Endothelial cell of umbilical vein (primary cell): Measurements from ENCODE around the gene RAB40B. TPM values are rescaled to one million over a fixed set of nuclear protein-coding genes. Genes with fewer than 3 reads are reported as not detected.

Experiments used
- BruUV-seq: library from RNA; stranded (reverse); fragments of 400-500 nt; replicated peaks from 2 replicates; lab custom pipeline; 2021; lab: Mats Ljungman, UMichigan
- CTCF ChIA-PET: fragments of 300-600, 350-600 bp; sonication (Branson Sonifier 250); formaldehyde crosslinking; loops from one replicate; lab custom pipeline; 2021; ENCODE audit warnings: antibody characterized with exemption, inconsistent platforms; lab: Charles Lee
- POLR2A ChIA-PET: fragments of 300-600, 350-600 bp; sonication (Branson Sonifier 250); formaldehyde crosslinking; loops from one replicate; lab custom pipeline; 2021; ENCODE audit warnings: antibody characterized with exemption, inconsistent platforms; lab: Charles Lee
- DNase-seq: peaks from one replicate; pipeline ENCODE4 v3.0.0-alpha.2; 2011; ENCODE audit warnings: low read depth, low spot score
- FAIRE-seq: peaks from 2 replicates; lab custom pipeline; 2011; peaks lifted over from hg19 to GRCh38; lab: Jason Lieb, UNC
- H2AFZ ChIP-seq: 2 replicates; pipeline ENCODE4 v1.6.0; 2012; ENCODE audit warnings: low read depth, low read length, control low read depth, inconsistent platforms
- H3K27ac ChIP-seq: 2 replicates; pipeline ENCODE4 v1.5.1; 2011; ENCODE audit warnings: low read depth, mild to moderate bottlenecking, control low read depth, low read length, moderate library complexity; ENCODE audit not compliant: insufficient read depth
- H3K27me3 ChIP-seq, 2 experiments: 2 replicates each; pipeline versions ENCODE4 v1.6.0 to v1.6.1; 2011; ENCODE audit warnings: low read length in 2 of 2, mixed read lengths in 1 of 2; ENCODE audit not compliant: control insufficient read depth in 2 of 2, insufficient read depth in 2 of 2
- H3K36me3 ChIP-seq, 2 experiments: 2 replicates in 1 of 2; 3 replicates in 1 of 2; pipeline ENCODE4 v1.5.1; 2011; ENCODE audit warnings: low read length in 2 of 2, mild to moderate bottlenecking in 1 of 2, moderate library complexity in 1 of 2; ENCODE audit not compliant: control insufficient read depth in 2 of 2, insufficient read depth in 2 of 2; ENCODE audit errors: extremely low read depth in 1 of 2
- H3K4me1 ChIP-seq: 3 replicates; pipeline ENCODE4 v1.5.1; 2011; ENCODE audit warnings: mild to moderate bottlenecking, low read length; ENCODE audit not compliant: control insufficient read depth, insufficient read depth; ENCODE audit errors: extremely low read depth
- H3K4me2 ChIP-seq: 2 replicates; pipeline ENCODE4 v1.6.1; 2011; ENCODE audit warnings: low read length, control low read depth, mixed read lengths; ENCODE audit not compliant: insufficient read depth
- H3K4me3 ChIP-seq, 3 experiments: fragments of 200-600 bp in 1 of 3; sonication (generic), shearing (Covaris generic) in 1 of 3; replicated peaks in 1 of 3; 2 replicates each; pipeline ENCODE4 v1.5.1; 2011 to 2016; ENCODE audit warnings: control low read depth in 3 of 3, low read length in 3 of 3, mild to moderate bottlenecking in 2 of 3, inconsistent platforms in 1 of 3, low read depth in 1 of 3, moderate library complexity in 1 of 3; ENCODE audit not compliant: insufficient read depth in 1 of 3
- H3K79me2 ChIP-seq: 2 replicates; pipeline ENCODE4 v1.6.0; 2012; ENCODE audit warnings: low read length, inconsistent platforms; ENCODE audit not compliant: control insufficient read depth, insufficient read depth
- H3K9ac ChIP-seq: replicated peaks from 2 replicates; pipeline ENCODE3; 2011; ENCODE audit warnings: low read length, control low read depth; ENCODE audit not compliant: insufficient read depth; ENCODE audit errors: extremely low read depth
- H3K9me1 ChIP-seq: replicated peaks from 3 replicates; pipeline ENCODE4 v1.6.0; 2011; ENCODE audit warnings: mild to moderate bottlenecking, low read length; ENCODE audit not compliant: control insufficient read depth, insufficient read depth; ENCODE audit errors: extremely low read depth
- H3K9me3 ChIP-seq: replicated peaks from 2 replicates; pipeline ENCODE4 v1.5.1; 2012; ENCODE audit warnings: low read length, inconsistent platforms; ENCODE audit not compliant: control insufficient read depth, insufficient read depth
- H4K20me1 ChIP-seq: replicated peaks from 2 replicates; pipeline ENCODE3; 2011; ENCODE audit warnings: mild to moderate bottlenecking, low read length; ENCODE audit not compliant: control insufficient read depth, insufficient read depth; ENCODE audit errors: extremely low read depth
- CTCF ChIP-seq, 2 donors: IDR thresholded peaks; 1 replicate in 1 of 2; 2 replicates in 1 of 2; pipeline ENCODE4 v1.5.1; 2011; ENCODE audit warnings: low read length in 2 of 2, mild to moderate bottlenecking in 2 of 2, moderate library complexity in 2 of 2, control low read depth in 1 of 2, inconsistent platforms in 1 of 2, low read depth in 1 of 2; ENCODE audit not compliant: insufficient read depth in 1 of 2; ENCODE audit errors: extremely low read depth in 1 of 2
- EZH2 ChIP-seq: IDR thresholded peaks from 2 replicates; pipeline ENCODE4 v1.6.1; 2012; ENCODE audit warnings: borderline replicate concordance, low read depth, mild to moderate bottlenecking, moderate library complexity, low read length, inconsistent platforms; ENCODE audit not compliant: severe bottlenecking
- FOS ChIP-seq: IDR thresholded peaks from 2 replicates; pipeline ENCODE4 v1.6.1; 2011; ENCODE audit warnings: mild to moderate bottlenecking, low read length, moderate library complexity, borderline replicate concordance; ENCODE audit not compliant: insufficient read depth
- GATA2 ChIP-seq: IDR thresholded peaks from 2 replicates; pipeline ENCODE4 v1.7.0; 2011; ENCODE audit warnings: low read depth, mild to moderate bottlenecking, moderate library complexity, mixed read lengths, low read length; ENCODE audit not compliant: insufficient read length, insufficient read depth
- JUN ChIP-seq: IDR thresholded peaks from 2 replicates; pipeline ENCODE4 v1.6.1; 2011; ENCODE audit warnings: borderline replicate concordance, low read depth; ENCODE audit not compliant: insufficient read length, insufficient read depth
- MYC ChIP-seq: IDR thresholded peaks from one replicate; pipeline ENCODE4 v1.6.1; 2011; ENCODE audit warnings: mild to moderate bottlenecking, low read depth, low read length
- POLR2A ChIP-seq: IDR thresholded peaks from 2 replicates; pipeline ENCODE4 v1.6.1; 2012; ENCODE audit warnings: low read depth, mild to moderate bottlenecking, control low read depth, low read length
- POLR2AphosphoS5 ChIP-seq: IDR thresholded peaks from 2 replicates; pipeline ENCODE4 v1.6.1; 2012; ENCODE audit warnings: low read depth, mild to moderate bottlenecking, control low read depth, low read length, moderate library complexity; ENCODE audit not compliant: insufficient read depth
- dilution Hi-C: fragments of 300-500 bp; cut with MboI; formaldehyde crosslinking; loops from one replicate; pipeline ENCODE4 v1.15.0; 2019; ENCODE audit warnings: low sequenced_read_pairs; ENCODE audit not compliant: extremely low pct_ligation_motif_present
- intact Hi-C: fragments of 100-400 bp; cut with micrococcal nuclease; formaldehyde crosslinking; loops from one replicate; pipeline ENCODE4 v1.10.0; 2022
- polyA plus RNA-seq, 4 experiments: library from polyadenylated mRNA; depleted of rRNA in 3 of 4; stranded (reverse) in 3 of 4; unstranded in 1 of 4; fragments of >200 nt; gene quantifications; 2 replicates each; pipeline versions ENCODE4 v1.2.1 to v1.2.3, GENCODE V29; 2011 to 2012; ENCODE audit warnings: missing spikeins in 1 of 4
- total RNA-seq: library from RNA; stranded (reverse); gene quantifications from 2 replicates; pipeline ENCODE4 v1.2.3, GENCODE V29; 2021
- TF ChIP-seq, protein P1 (sequence below): IDR thresholded peaks from 2 replicates; pipeline ENCODE4 v1.6.1; 2011; ENCODE audit not compliant: insufficient read depth, insufficient read length

RAB40B gene
- total and polyA plus RNA-seq, 2 donors (not counting 3 experiments of a cell fraction or from before 2014, with no cell fraction given) = 5.5 to 9.3 TPM

- no peaks in the 10 kb centered on the region for H4K20me1 ChIP-seq
- H3K9me1 ChIP-seq = no peaks in the 10 kb centered on the region
- H3K4me2 ChIP-seq = no peak overlapping the region
- H3K9ac ChIP-seq = no peak overlapping the region
- H3K9me3 ChIP-seq = peaks cover 2% of the 10 kb centered on the region
- H3K27me3 ChIP-seq = no peaks in the 10 kb centered on the region
- no peak for TF ChIP-seq MYC
- no peak for TF ChIP-seq GATA2
- no peak for TF ChIP-seq POLR2A
- no peak for TF ChIP-seq CTCF (IDR thresholded peaks at IDR 0.05; ENCODE audit: extremely low read depth in 1 of 2, insufficient read depth in 1 of 2, low read depth in 1 of 2, low read length in 2 of 2)
- no peak for TF ChIP-seq POLR2AphosphoS5
- no peak for TF ChIP-seq EZH2
- TF ChIP-seq, protein P1, sequence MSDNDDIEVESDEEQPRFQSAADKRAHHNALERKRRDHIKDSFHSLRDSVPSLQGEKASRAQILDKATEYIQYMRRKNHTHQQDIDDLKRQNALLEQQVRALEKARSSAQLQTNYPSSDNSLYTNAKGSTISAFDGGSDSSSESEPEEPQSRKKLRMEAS = no peak
- TF ChIP-seq FOS = no peak
- no peak for TF ChIP-seq JUN
- peaks cover 2 to 6% of the 10 kb centered on the region in 2 experiments for H3K36me3 ChIP-seq
- no peaks in the 10 kb centered on the region for H3K4me1 ChIP-seq
- POLR2A ChIA-PET = no interaction called here
- no peaks in the 10 kb centered on the region for H3K79me2 ChIP-seq
- FAIRE-seq (no peak), DNase-seq (no peak)
- H3K27ac ChIP-seq = no peak overlapping the region
- no peak overlapping the region for H3K4me3 ChIP-seq
- CTCF ChIA-PET = no interaction called here
- BruUV-seq = no TSS peak
- dilution Hi-C loops = no loop called here
- H2AFZ ChIP-seq = no peak overlapping the region
- intact Hi-C loops = no loop called here
Observed at GRCh38 chr17:82729479-82730260, 31.2 kb upstream of the RAB40B start.
